ENCODE measurements around the gene RAB5IF. TPM values are rescaled to one million over a fixed set of nuclear protein-coding genes. Genes with fewer than 3 reads are reported as not detected.

Gene RAB5IF
- total and polyA plus RNA-seq, 2 of the 8 experiments (the other 6 are each of a cell fraction or from before 2014, with no cell fraction given): 95.5 to 148 TPM

DNA sequence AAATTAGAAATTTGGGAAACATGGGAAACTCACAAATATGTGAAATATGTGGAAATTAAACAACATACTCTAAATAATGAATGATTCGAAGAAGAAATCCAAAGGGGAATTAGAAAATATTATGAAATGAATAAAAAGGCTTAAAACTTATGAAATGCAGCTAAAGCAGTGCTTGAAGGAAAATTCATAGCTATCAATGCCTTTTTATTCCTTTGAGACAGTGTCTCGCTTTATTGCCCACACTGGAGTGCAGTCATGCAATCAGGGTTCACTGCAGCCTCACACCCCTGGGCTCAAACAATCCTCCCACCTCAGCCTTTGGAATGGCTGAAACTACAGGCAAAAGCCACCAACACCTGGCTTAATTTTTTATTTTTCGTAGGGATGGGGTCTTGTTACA, 40.1 kb upstream of the RAB5IF start:
- Histone ChIP-seq H3K18ac (ENCODE audit: extremely low read depth, low read length) (no peak overlapping the region), H4K91ac (replicated peaks; ENCODE audit: insufficient read length, low read length) (no peak overlapping the region), H2AFZ (ENCODE audit: low read length) (no peak overlapping the region), H3K79me2 (ENCODE audit: control insufficient read depth in 1 of 2, insufficient read depth in 2 of 2, low read length in 2 of 2) (peaks cover 6 to 22% of the 10 kb centered on the region in 2 experiments; a peak in 2 of 4 replicates), H2BK120ac (replicated peaks; ENCODE audit: low read depth, low read length) (no peak overlapping the region), H4K5ac (ENCODE audit: insufficient read length, low read depth, low read length) (no peak overlapping the region), H3K27me3 (replicated peaks in 1 of 4; ENCODE audit: control insufficient read depth in 3 of 4, extremely low read depth in 1 of 4, insufficient read depth in 3 of 4, low read length in 3 of 4) (no peaks in the 10 kb centered on the region), H3K9ac (replicated peaks in 1 of 4; ENCODE audit: extremely low read depth in 1 of 4, low read depth in 3 of 4, low read length in 3 of 4) (no peak overlapping the region), H2BK20ac (ENCODE audit: low read length) (no peak overlapping the region), H3K27ac (ENCODE audit: low read depth, low read length) (no peak overlapping the region), H2AK5ac (ENCODE audit: low read depth, low read length) (no peak overlapping the region), H3K23me2 (ENCODE audit: low read depth, low read length) (peaks cover 5% of the 10 kb centered on the region; the same call in 1 of the 2 replicates), H3K4me1 (replicated peaks in 1 of 4; ENCODE audit: control insufficient read depth in 3 of 4, insufficient read depth in 4 of 4, low read length in 3 of 4) (peaks cover 6 to 13% (median 11%) of the 10 kb centered on the region in 4 experiments), H3K14ac (ENCODE audit: insufficient read length) (no peak overlapping the region), H4K20me1 (replicated peaks in 1 of 2; ENCODE audit: control insufficient read depth in 1 of 2, insufficient read depth in 2 of 2, low read length in 2 of 2) (no peaks in the 10 kb centered on the region), H3K79me1 (ENCODE audit: low read depth, low read length) (peaks cover 2% of the 10 kb centered on the region), H2BK15ac (ENCODE audit: low read length) (no peak overlapping the region), H3K36me3 (ENCODE audit: control insufficient read depth in 2 of 4, insufficient read depth in 4 of 4, low read length in 3 of 4) (no peaks in the 10 kb centered on the region; a peak in 2 of 8 replicates), H3K23ac (ENCODE audit: insufficient read length) (no peak overlapping the region), H2BK12ac (ENCODE audit: low read depth, low read length) (no peak overlapping the region), H3K4me2 (ENCODE audit: insufficient read depth in 1 of 2, low read depth in 2 of 2, low read length in 2 of 2) (no peak overlapping the region), H4K8ac (ENCODE audit: extremely low read depth, insufficient read depth, low read length) (no peak overlapping the region), H3K9me3 (ENCODE audit: insufficient read depth in 2 of 2, low read depth in 1 of 2, low read length in 1 of 2) (peaks cover 0 to 4% of the 10 kb centered on the region in 2 experiments; a peak in 1 of 4 replicates), H2BK5ac (ENCODE audit: low read depth, low read length) (no peak overlapping the region), H3K4ac (replicated peaks; ENCODE audit: insufficient read length, low read depth, low read length) (no peak overlapping the region), H3K4me3 (ENCODE audit: extremely low read depth in 1 of 4, insufficient read depth in 2 of 4, low read depth in 3 of 4, low read length in 4 of 4) (no peak overlapping the region), H3K56ac (replicated peaks; ENCODE audit: insufficient read length, low read depth, low read length) (no peak overlapping the region)
- no peak for TF ChIP-seq CEBPB (IDR thresholded peaks at IDR 0.05; ENCODE audit: low read depth, low read length)
- no peak for TF ChIP-seq TAF7 (optimal IDR thresholded peaks at IDR 0.05; ENCODE audit: borderline replicate concordance, low read depth, low read length)
- TF ChIP-seq TCF12 (IDR thresholded peaks at IDR 0.05; ENCODE audit: low read depth, low read length): no peak
- TF ChIP-seq NANOG (IDR thresholded peaks at IDR 0.05; ENCODE audit: insufficient read depth, low read depth, low read length, poor library complexity, severe bottlenecking): no peak
- no peak for TF ChIP-seq BCL11A (IDR thresholded peaks at IDR 0.05; ENCODE audit: low read depth in 2 of 2, low read length in 2 of 2)
- TF ChIP-seq POU5F1 (IDR thresholded peaks at IDR 0.05; ENCODE audit: low read depth, low read length): no peak
- TF ChIP-seq YY1 (IDR thresholded peaks at IDR 0.05; ENCODE audit: low read depth, low read length): no peak
- TF ChIP-seq EGR1 (IDR thresholded peaks at IDR 0.05; ENCODE audit: borderline replicate concordance, low read depth, low read length): no peak
- no peak for TF ChIP-seq MAFK (IDR thresholded peaks at IDR 0.05; ENCODE audit: low read depth, low read length)
- no peak for TF ChIP-seq SP4 (IDR thresholded peaks at IDR 0.05; ENCODE audit: low read length)
- no peak for TF ChIP-seq CBX5 (IDR thresholded peaks at IDR 0.05; ENCODE audit: low read depth, low read length)
- DNase-seq (ENCODE audit: low read depth in 1 of 2, low spot score in 2 of 2): no peak
- ChIA-PET CTCF (ENCODE audit: partially characterized antibody) (interaction anchor here (0.7 to 18.0 kb wide), 3 partner anchors 24 to 999 kb away, joined by 3 to 202 read pairs (median 4); partner anchors contain the start of gene RAB5IF), POLR2A (ENCODE audit: partially characterized antibody) (interaction anchor here (1.4 to 17.6 kb wide), 2 partner anchors 9 to 28 kb away, joined by 3 to 388 read pairs; partner anchors contain the start of gene RAB5IF)
- 94 to 100% methylated on average over 1 to 3 of the region's 3 CpGs for WGBS, 2 experiments (ENCODE audit: extremely low coverage in 1 of 2, insufficient coverage in 1 of 2, insufficient read length in 1 of 2, insufficient replicate concordance in 2 of 2, low coverage in 1 of 2, low lambda C conversion rate in 2 of 2, missing lambda C conversion rate in 1 of 2)
- no peak for FAIRE-seq
